ENCODE results near the gene CDH23. TPM values are rescaled to one million over a fixed set of nuclear protein-coding genes. Genes with fewer than 3 reads are reported as not detected.

Gene CDH23
- total and polyA plus RNA-seq, 9 of the 15 experiments (the other 6 are each of a cell fraction or from before 2014, with no cell fraction given), result 0.18 to 1.2 (median 0.47) TPM

DNA sequence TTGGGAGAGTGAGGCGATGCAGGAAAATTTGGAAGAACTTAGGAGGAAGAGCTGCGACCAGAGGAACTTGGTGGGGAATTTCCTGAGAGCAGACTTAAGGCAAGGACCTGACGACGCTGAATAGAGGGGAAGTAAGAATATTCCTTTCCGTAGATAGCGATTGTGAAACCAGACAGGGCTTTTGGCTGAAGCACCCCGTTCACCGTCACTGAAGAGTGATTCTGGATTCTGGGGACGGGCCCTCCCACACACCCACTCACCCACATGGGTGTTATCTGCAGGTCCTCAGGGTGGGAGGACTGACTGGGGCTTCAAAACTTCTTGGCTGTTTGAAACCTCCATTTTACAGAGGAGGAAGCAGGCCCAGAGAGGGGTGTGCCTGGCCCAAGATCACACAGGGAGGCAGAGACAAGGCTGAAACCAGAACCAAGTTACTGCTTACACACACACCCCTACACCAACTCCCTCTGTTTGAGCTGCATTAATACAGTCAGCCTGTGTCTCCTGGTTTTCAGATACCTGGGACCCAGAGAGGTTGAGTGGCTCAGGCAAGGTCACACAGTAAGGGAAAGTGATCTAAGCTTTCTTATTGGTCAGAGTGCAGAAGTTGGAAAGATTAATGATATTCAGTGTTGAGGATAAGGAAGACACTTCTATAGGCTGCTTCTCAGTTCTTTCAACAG is 37.2 kb upstream of the CDH23 start (continued):
- TF ChIP-seq, protein P1, sequence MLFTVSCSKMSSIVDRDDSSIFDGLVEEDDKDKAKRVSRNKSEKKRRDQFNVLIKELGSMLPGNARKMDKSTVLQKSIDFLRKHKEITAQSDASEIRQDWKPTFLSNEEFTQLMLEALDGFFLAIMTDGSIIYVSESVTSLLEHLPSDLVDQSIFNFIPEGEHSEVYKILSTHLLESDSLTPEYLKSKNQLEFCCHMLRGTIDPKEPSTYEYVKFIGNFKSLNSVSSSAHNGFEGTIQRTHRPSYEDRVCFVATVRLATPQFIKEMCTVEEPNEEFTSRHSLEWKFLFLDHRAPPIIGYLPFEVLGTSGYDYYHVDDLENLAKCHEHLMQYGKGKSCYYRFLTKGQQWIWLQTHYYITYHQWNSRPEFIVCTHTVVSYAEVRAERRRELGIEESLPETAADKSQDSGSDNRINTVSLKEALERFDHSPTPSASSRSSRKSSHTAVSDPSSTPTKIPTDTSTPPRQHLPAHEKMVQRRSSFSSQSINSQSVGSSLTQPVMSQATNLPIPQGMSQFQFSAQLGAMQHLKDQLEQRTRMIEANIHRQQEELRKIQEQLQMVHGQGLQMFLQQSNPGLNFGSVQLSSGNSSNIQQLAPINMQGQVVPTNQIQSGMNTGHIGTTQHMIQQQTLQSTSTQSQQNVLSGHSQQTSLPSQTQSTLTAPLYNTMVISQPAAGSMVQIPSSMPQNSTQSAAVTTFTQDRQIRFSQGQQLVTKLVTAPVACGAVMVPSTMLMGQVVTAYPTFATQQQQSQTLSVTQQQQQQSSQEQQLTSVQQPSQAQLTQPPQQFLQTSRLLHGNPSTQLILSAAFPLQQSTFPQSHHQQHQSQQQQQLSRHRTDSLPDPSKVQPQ (CRISPR knock-in tag; IDR thresholded peaks at IDR 0.05; ENCODE audit: borderline replicate concordance), result no peak
- TF ChIP-seq XRCC5 (IDR thresholded peaks at IDR 0.05; ENCODE audit: low read depth, low read length) (no peak), TCF7 (IDR thresholded peaks at IDR 0.05; ENCODE audit: borderline replicate concordance) (no peak), TAF7 (tag; IDR thresholded peaks at IDR 0.05) (no peak), SMAD4 (CRISPR knock-in tag; conservative IDR thresholded peaks at IDR 0.05) (peak; percentile 74), BRF1 (IDR thresholded peaks at IDR 0.05; ENCODE audit: borderline replicate concordance, extremely low read depth, insufficient read length) (no peak), ZSCAN29 (IDR thresholded peaks at IDR 0.05) (no peak), TAF15 (IDR thresholded peaks at IDR 0.05; ENCODE audit: low read depth, low read length) (no peak), CHD2 (IDR thresholded peaks at IDR 0.05; ENCODE audit: low read depth, low read length) (no peak), NR1H2 (CRISPR knock-in tag; IDR thresholded peaks at IDR 0.05) (no peak), POLR2H (tag; IDR thresholded peaks at IDR 0.05; ENCODE audit: low read depth) (no peak), NCOR1 (IDR thresholded peaks at IDR 0.05) (peak; percentile 72), ZZZ3 (IDR thresholded peaks at IDR 0.05) (no peak)
- TF ChIP-seq, protein P2, sequence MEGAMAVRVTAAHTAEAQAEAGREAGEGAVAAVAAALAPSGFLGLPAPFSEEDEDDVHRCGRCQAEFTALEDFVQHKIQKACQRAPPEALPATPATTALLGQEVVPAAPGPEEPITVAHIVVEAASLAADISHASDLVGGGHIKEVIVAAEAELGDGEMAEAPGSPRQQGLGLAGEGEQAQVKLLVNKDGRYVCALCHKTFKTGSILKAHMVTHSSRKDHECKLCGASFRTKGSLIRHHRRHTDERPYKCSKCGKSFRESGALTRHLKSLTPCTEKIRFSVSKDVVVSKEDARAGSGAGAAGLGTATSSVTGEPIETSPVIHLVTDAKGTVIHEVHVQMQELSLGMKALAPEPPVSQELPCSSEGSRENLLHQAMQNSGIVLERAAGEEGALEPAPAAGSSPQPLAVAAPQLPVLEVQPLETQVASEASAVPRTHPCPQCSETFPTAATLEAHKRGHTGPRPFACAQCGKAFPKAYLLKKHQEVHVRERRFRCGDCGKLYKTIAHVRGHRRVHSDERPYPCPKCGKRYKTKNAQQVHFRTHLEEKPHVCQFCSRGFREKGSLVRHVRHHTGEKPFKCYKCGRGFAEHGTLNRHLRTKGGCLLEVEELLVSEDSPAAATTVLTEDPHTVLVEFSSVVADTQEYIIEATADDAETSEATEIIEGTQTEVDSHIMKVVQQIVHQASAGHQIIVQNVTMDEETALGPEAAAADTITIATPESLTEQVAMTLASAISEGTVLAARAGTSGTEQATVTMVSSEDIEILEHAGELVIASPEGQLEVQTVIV (CRISPR knock-in tag; IDR thresholded peaks at IDR 0.05; ENCODE audit: borderline replicate concordance), result no peak
- TF ChIP-seq, protein P3, sequence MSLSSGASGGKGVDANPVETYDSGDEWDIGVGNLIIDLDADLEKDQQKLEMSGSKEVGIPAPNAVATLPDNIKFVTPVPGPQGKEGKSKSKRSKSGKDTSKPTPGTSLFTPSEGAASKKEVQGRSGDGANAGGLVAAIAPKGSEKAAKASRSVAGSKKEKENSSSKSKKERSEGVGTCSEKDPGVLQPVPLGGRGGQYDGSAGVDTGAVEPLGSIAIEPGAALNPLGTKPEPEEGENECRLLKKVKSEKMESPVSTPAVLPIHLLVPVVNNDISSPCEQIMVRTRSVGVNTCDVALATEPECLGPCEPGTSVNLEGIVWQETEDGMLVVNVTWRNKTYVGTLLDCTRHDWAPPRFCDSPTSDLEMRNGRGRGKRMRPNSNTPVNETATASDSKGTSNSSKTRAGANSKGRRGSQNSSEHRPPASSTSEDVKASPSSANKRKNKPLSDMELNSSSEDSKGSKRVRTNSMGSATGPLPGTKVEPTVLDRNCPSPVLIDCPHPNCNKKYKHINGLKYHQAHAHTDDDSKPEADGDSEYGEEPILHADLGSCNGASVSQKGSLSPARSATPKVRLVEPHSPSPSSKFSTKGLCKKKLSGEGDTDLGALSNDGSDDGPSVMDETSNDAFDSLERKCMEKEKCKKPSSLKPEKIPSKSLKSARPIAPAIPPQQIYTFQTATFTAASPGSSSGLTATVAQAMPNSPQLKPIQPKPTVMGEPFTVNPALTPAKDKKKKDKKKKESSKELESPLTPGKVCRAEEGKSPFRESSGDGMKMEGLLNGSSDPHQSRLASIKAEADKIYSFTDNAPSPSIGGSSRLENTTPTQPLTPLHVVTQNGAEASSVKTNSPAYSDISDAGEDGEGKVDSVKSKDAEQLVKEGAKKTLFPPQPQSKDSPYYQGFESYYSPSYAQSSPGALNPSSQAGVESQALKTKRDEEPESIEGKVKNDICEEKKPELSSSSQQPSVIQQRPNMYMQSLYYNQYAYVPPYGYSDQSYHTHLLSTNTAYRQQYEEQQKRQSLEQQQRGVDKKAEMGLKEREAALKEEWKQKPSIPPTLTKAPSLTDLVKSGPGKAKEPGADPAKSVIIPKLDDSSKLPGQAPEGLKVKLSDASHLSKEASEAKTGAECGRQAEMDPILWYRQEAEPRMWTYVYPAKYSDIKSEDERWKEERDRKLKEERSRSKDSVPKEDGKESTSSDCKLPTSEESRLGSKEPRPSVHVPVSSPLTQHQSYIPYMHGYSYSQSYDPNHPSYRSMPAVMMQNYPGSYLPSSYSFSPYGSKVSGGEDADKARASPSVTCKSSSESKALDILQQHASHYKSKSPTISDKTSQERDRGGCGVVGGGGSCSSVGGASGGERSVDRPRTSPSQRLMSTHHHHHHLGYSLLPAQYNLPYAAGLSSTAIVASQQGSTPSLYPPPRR (CRISPR knock-in tag; IDR thresholded peaks at IDR 0.05; ENCODE audit: borderline replicate concordance), result no peak
- TF ChIP-seq, protein P4, sequence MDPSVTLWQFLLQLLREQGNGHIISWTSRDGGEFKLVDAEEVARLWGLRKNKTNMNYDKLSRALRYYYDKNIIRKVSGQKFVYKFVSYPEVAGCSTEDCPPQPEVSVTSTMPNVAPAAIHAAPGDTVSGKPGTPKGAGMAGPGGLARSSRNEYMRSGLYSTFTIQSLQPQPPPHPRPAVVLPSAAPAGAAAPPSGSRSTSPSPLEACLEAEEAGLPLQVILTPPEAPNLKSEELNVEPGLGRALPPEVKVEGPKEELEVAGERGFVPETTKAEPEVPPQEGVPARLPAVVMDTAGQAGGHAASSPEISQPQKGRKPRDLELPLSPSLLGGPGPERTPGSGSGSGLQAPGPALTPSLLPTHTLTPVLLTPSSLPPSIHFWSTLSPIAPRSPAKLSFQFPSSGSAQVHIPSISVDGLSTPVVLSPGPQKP (CRISPR knock-in tag; IDR thresholded peaks at IDR 0.05), result no peak
